HCT116 (cell line): ENCODE data around the gene HACD1. TPM values are rescaled to one million over a fixed set of nuclear protein-coding genes. Genes with fewer than 3 reads are reported as not detected.

Experiments used
- ATAC-seq: fragments of 200-7000 bp; cut with Tn5 transposase; 2 replicates; pipeline ENCODE4 v1.9.1; 2020; ENCODE audit warnings: mild to moderate bottlenecking, moderate library complexity
- BruUV-seq: library from RNA; stranded (reverse); fragments of 400-500 nt; replicated peaks from 2 replicates; lab custom pipeline; 2021; lab: Mats Ljungman, UMichigan
- CTCF ChIA-PET: fragments of 300-600 bp; sonication (Branson Sonifier 250); formaldehyde crosslinking; loops from one replicate; lab custom pipeline; 2021; ENCODE audit warnings: antibody characterized with exemption; lab: Charles Lee
- POLR2A ChIA-PET: fragments of 300-600, 350-600 bp; sonication (Branson Sonifier 250); formaldehyde crosslinking; loops from one replicate; lab custom pipeline; 2021; ENCODE audit warnings: antibody characterized with exemption; lab: Charles Lee
- RAD21 ChIA-PET, 2 experiments: fragments of 300-600 bp; sonication (Branson Sonifier 250); formaldehyde crosslinking; loops; one replicate each; lab custom pipeline; 2023; ENCODE audit warnings: low total read pairs in 2 of 2; ENCODE audit not compliant: uncharacterized antibody in 2 of 2, unreplicated experiment in 2 of 2, low non-redundant PET in 1 of 2; lab: Charles Lee
- DNase-seq: peaks from one replicate; pipeline ENCODE4 v3.0.0-alpha.2; 2010; ENCODE audit warnings: low read depth, low spot score
- H2AFZ ChIP-seq: fragments of 200-600 bp; shearing (Covaris generic), sonication (generic); 2 replicates; pipeline ENCODE4 v1.6.1; 2017; ENCODE audit warnings: low read depth, mixed run types, mixed read lengths, antibody characterized with exemption, low read length; ENCODE audit not compliant: poor library complexity, severe bottlenecking
- H3K27ac ChIP-seq: 2 replicates; pipeline ENCODE4 v1.5.1; 2012; ENCODE audit warnings: low read depth, low read length
- H3K27me3 ChIP-seq: fragments of 200-600 bp; sonication (generic); 2 replicates; pipeline ENCODE4 v1.6.1; 2016; ENCODE audit warnings: mixed run types, low read length, mixed read lengths; ENCODE audit not compliant: insufficient read depth
- H3K36me3 ChIP-seq, 2 experiments: fragments of 200-500 bp in 1 of 2; fragments of 200-600 bp in 1 of 2; sonication (Bioruptor generic) in 1 of 2; sonication (generic) in 1 of 2; 2 replicates each; pipeline versions ENCODE4 v1.5.1 to v1.6.1; 2014 to 2016; ENCODE audit warnings: low read length in 2 of 2, inconsistent platforms in 1 of 2, mixed read lengths in 1 of 2, mixed run types in 1 of 2; ENCODE audit not compliant: insufficient read depth in 2 of 2, control insufficient read depth in 1 of 2
- H3K4me1 ChIP-seq, 2 experiments: fragments of 200-600 bp in 1 of 2; sonication (generic) in 1 of 2; 2 replicates each; pipeline versions ENCODE4 v1.5.1 to v1.6.1; 2012 to 2017; ENCODE audit warnings: low read length in 2 of 2, inconsistent platforms in 1 of 2, mild to moderate bottlenecking in 1 of 2, mixed read lengths in 1 of 2, mixed run types in 1 of 2, moderate library complexity in 1 of 2; ENCODE audit not compliant: insufficient read depth in 2 of 2, control insufficient read depth in 1 of 2
- H3K4me2 ChIP-seq: fragments of 200-600 bp; sonication (generic); 2 replicates; pipeline ENCODE4 v1.6.1; 2017; ENCODE audit warnings: mixed run types, low read length, mixed read lengths
- H3K4me3 ChIP-seq, 2 experiments: fragments of 200-600 bp in 1 of 2; sonication (generic) in 1 of 2; replicated peaks in 1 of 2; 2 replicates each; pipeline ENCODE4 v1.5.1; 2011 to 2016; ENCODE audit warnings: low read length in 2 of 2, control low read depth in 1 of 2, low read depth in 1 of 2, mild to moderate bottlenecking in 1 of 2, mixed read lengths in 1 of 2, mixed run types in 1 of 2
- H3K79me2 ChIP-seq: fragments of 200-600 bp; sonication (generic); 2 replicates; pipeline ENCODE4 v1.6.1; 2017; ENCODE audit warnings: mild to moderate bottlenecking, mixed run types, low read length, moderate library complexity, mixed read lengths; ENCODE audit not compliant: insufficient read depth
- H3K9ac ChIP-seq: fragments of 200-600 bp; sonication (generic); 2 replicates; pipeline ENCODE4 v1.6.1; 2016; ENCODE audit warnings: low read length, mixed read lengths
- H3K9me2 ChIP-seq: fragments of 200-600 bp; sonication (generic), shearing (Covaris generic); 2 replicates; pipeline ENCODE4 v1.6.1; 2017; ENCODE audit warnings: mixed run types, mild to moderate bottlenecking, moderate library complexity; ENCODE audit not compliant: insufficient read depth
- H3K9me3 ChIP-seq, 2 experiments: fragments of 200-500 bp in 1 of 2; fragments of 200-600 bp in 1 of 2; sonication (Bioruptor generic) in 1 of 2; sonication (generic) in 1 of 2; 2 replicates each; pipeline ENCODE4 v1.6.1; 2014 to 2017; ENCODE audit warnings: low read length in 2 of 2, mixed read lengths in 2 of 2, inconsistent platforms in 1 of 2, low read depth in 1 of 2, mild to moderate bottlenecking in 1 of 2, mixed run types in 1 of 2, moderate library complexity in 1 of 2; ENCODE audit not compliant: control insufficient read depth in 1 of 2, insufficient read depth in 1 of 2
- H4K20me1 ChIP-seq: fragments of 200-600 bp; sonication (generic), shearing (Covaris generic); 2 replicates; pipeline ENCODE4 v1.6.1; 2017; ENCODE audit warnings: mixed run types, mild to moderate bottlenecking, moderate library complexity; ENCODE audit not compliant: insufficient read depth
- CBX3 ChIP-seq: IDR thresholded peaks from 2 replicates; pipeline ENCODE4 v1.6.1; 2012; ENCODE audit warnings: low read depth
- CEBPB ChIP-seq: IDR thresholded peaks from 2 replicates; pipeline ENCODE4 v1.6.1; 2012; ENCODE audit warnings: low read depth
- CTCF ChIP-seq, 3 experiments: fragments of 200-600 bp in 1 of 3; sonication (generic) in 1 of 3; IDR thresholded peaks in 2 of 3; conservative IDR thresholded peaks in 1 of 3; 2 replicates each; pipeline ENCODE4 v1.5.1; 2012 to 2017; ENCODE audit warnings: low read depth in 2 of 3, low read length in 2 of 3, antibody characterized with exemption in 1 of 3, borderline replicate concordance in 1 of 3, control low read depth in 1 of 3, mild to moderate bottlenecking in 1 of 3, mixed read lengths in 1 of 3, mixed run types in 1 of 3, moderate library complexity in 1 of 3; ENCODE audit not compliant: insufficient read depth in 1 of 3
- EGR1 ChIP-seq: IDR thresholded peaks from 2 replicates; pipeline ENCODE4 v1.6.1; 2012; ENCODE audit warnings: low read depth
- FOSL1 ChIP-seq: IDR thresholded peaks from 2 replicates; pipeline ENCODE4 v1.6.1; 2012; ENCODE audit warnings: low read depth
- POLR2A ChIP-seq: IDR thresholded peaks from 2 replicates; pipeline ENCODE4 v1.7.0; 2011; ENCODE audit warnings: borderline replicate concordance; ENCODE audit not compliant: insufficient read depth, insufficient read length; ENCODE audit errors: extremely low read depth
- RAD21 ChIP-seq: IDR thresholded peaks from 2 replicates; pipeline ENCODE4 v1.6.1; 2012; ENCODE audit warnings: low read depth, mild to moderate bottlenecking
- SIN3A ChIP-seq: IDR thresholded peaks from 2 replicates; pipeline ENCODE4 v1.6.1; 2012; ENCODE audit warnings: low read depth
- SP1 ChIP-seq: IDR thresholded peaks from 2 replicates; pipeline ENCODE4 v1.6.1; 2012; ENCODE audit warnings: low read depth
- TCF7L2 ChIP-seq: IDR thresholded peaks from 2 replicates; pipeline ENCODE4 v1.7.0; 2011; ENCODE audit warnings: borderline replicate concordance, inconsistent platforms; ENCODE audit not compliant: insufficient read depth, insufficient read length; ENCODE audit errors: extremely low read depth
- ZFX ChIP-seq: fragments of 450-650 bp; IDR thresholded peaks from 2 replicates; pipeline ENCODE4 v1.6.1; 2017
- ZNF274 ChIP-seq: fragments of 200-500 bp; sonication (Bioruptor generic); IDR thresholded peaks from 2 replicates; pipeline ENCODE4 v1.6.1; 2014; ENCODE audit warnings: mild to moderate bottlenecking, low read depth, low read length, inconsistent platforms
- intact Hi-C: fragments of 100-400 bp; cut with micrococcal nuclease; formaldehyde crosslinking; loops from 2 replicates; pipeline ENCODE4 v1.10.0; 2022
- total RNA-seq: library from RNA; stranded (reverse); gene quantifications from one replicate; pipeline ENCODE4 v1.2.1, GENCODE V29; 2021; ENCODE audit not compliant: unreplicated experiment

The HACD1 gene
- total RNA-seq, 1 experiment from 2014 or later: 21.6 TPM

DNA sequence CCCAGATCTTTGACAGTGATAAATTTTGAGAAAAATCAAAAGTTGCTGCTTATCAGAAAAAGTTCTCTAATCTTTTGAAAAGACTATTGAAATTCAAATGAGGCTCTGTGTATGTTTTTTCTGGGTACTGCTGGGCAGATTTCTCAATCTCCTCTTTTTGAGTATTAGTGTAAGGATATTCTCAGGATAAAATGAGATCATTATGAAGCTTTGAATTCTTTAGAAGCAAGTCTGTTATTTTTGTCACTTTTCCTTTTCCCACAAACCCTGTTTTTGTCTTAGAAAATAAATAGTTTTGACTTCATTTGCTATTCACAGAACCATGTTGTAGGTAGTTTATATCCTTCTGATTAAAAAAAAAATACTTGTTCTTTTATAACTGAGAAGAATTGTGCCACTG lies 34.7 kb upstream of the HACD1 start:
- ChIA-PET POLR2A (interaction anchor here (2.7 kb wide), 1 partner anchor 8 kb away, joined by 9 read pairs; the partner anchor contains the start of gene STAM), CTCF (no interaction called here), RAD21 (no interaction called here)
- peaks cover 43 to 70% of the 10 kb centered on the region in 2 experiments for H3K4me1 ChIP-seq
- 0 out of 2 replicates have a peak, but pooled peaks cover 6% of the 10 kb centered on the region for H4K20me1 ChIP-seq
- H3K4me3 ChIP-seq: no peak overlapping the region
- peaks cover 92% of the 10 kb centered on the region for H3K79me2 ChIP-seq
- no TSS peak for BruUV-seq
- peaks cover 0 to 11% of the 10 kb centered on the region in 2 experiments; a peak in 1 of 4 replicates for H3K36me3 ChIP-seq
- H3K27ac ChIP-seq: no peak overlapping the region
- H3K27me3 ChIP-seq: no peaks in the 10 kb centered on the region
- TF ChIP-seq SIN3A (no peak), TCF7L2 (no peak), CTCF (IDR thresholded peaks at IDR 0.05 in 2 of 3, conservative IDR thresholded peaks at IDR 0.05 in 1 of 3; ENCODE audit: borderline replicate concordance in 1 of 3, insufficient read depth in 1 of 3, low read depth in 2 of 3, low read length in 2 of 3) (no peak), ZFX (no peak), EGR1 (no peak), SP1 (no peak), CEBPB (no peak), FOSL1 (no peak), CBX3 (no peak), POLR2A (no peak), RAD21 (no peak), ZNF274 (no peak)
- no peak overlapping the region for H3K9ac ChIP-seq
- no peak for DNase-seq
- ATAC-seq: no peak
- no peaks in the 10 kb centered on the region for H3K9me2 ChIP-seq
- intact Hi-C loops: loop anchor here (5.0 kb wide), 1 partner anchor 590 kb away; no protein-coding TSS in a partner anchor
- H3K9me3 ChIP-seq: peaks cover 0 to 8% of the 10 kb centered on the region in 2 experiments; a peak in 1 of 4 replicates
- no peak overlapping the region for H2AFZ ChIP-seq
- peak overlapping the region; percentile 80 for H3K4me2 ChIP-seq
